ENCODE data around the gene VPS8.

GRCh38 chr3:184899953-184900595 is 88.1 kb downstream of the VPS8 start:
- no peak for TF ChIP-seq CTCF (IDR thresholded peaks at IDR 0.05)
- TF ChIP-seq POLR2A (IDR thresholded peaks at IDR 0.05), result no peak

Data from heart left ventricle (tissue), 13 donors.